Measurements from ENCODE around the gene PWWP2B.

- TF ChIP-seq CTCF (IDR thresholded peaks at IDR 0.05; ENCODE audit: low read depth, low read length) (no peak), EZH2phosphoT487 (IDR thresholded peaks at IDR 0.05; ENCODE audit: low read depth) (no peak)
These were observed at the start of gene PWWP2B for GRCh38 chr10:132397036-132397541.
